GM19240 (cell line): ENCODE measurements around the gene THTPA.

Experiments used
- DNase-seq: peaks from one replicate; pipeline ENCODE4 v3.0.0; 2011; ENCODE audit warnings: low spot score; ENCODE audit not compliant: insufficient read length

The THTPA gene

GRCh38 chr14:23555882-23556699 lies at the start of gene THTPA:
Gene THTPA (plus strand): TSS chr14:23556271. CDS start chr14:23556758, 487 bp downstream.
- DNase-seq = peak; percentile 88

DNA sequence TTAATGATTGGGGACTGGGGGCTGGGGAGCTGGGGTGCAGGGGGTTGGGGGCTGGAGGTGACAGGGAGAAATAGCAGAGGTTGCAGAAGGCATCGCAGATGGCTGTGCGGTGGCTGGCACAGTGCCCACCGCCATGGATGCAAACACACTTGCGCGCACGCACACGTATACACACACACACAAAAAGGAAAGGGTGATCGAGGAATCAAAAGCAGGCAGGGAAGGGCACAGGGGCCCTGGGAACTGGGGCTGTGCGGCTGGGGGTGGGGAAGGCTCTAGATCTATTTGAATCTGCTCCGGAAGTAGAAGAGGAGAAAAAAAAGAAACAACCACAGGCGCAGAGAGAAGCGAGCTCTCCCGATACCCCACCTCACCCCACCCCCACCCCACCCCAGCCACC lies 43.9 kb upstream of the THTPA start:
- DNase-seq = no peak

GRCh38 chr14:23513005-23513817 lies 42.9 kb upstream of the THTPA start:
- DNase-seq = no peak

DNA sequence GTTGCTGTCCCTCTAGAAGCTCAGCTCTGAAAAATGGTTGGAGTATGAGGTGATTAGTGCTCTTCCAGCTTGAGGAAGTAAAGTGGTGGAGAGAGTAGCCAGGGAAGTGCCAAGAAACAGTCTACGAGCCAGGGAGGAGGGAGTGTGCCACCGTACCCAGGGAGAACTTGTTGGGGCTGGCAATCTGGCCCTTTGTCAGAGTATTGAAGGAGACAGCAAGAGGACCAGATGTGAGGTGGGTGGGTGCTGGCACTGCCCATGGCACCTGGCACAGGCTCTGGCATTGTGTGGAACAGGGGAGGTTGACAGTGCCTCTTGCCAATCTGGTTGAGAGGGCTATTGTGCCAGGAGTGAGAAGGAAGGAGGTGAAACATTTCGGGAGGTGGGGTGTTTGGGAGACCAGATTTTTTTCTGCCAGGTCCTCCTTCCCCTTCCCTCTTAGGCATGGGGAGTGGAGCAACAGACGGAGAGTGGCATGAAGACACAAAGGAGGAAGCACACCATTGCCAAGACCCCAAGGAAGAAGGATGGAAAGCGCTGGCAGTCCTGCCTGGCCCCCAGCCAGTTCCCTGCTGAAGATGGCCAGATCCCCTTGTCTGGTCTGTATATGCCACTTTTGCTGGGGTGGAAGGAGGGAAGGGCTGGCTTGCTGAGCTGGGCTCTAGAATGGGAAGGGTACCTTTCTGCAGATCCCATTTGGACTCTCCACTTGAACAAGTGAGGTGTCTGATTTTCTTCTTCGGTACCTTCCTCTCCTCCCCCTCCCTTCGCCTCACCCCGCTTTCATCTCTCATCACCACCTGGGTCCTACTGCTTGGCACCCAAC lies 42.0 kb upstream of the THTPA start:
- DNase-seq = no peak

DNA sequence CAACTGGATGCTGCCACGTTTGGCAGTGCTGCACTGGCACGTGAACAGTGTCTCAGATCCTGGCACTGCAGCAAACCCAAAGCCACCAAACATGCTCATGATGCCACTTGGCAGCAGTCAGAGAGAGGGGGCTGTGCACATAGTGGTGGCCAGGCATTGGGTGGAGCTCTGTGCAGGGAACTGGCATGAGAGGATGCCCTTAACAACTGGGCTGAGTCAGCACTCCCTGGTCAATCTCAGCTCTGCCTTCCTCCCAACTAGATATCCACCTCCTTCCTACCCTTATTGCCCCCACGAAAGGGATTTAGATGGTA lies 41.5 kb upstream of the THTPA start:
- no peak for DNase-seq

DNA sequence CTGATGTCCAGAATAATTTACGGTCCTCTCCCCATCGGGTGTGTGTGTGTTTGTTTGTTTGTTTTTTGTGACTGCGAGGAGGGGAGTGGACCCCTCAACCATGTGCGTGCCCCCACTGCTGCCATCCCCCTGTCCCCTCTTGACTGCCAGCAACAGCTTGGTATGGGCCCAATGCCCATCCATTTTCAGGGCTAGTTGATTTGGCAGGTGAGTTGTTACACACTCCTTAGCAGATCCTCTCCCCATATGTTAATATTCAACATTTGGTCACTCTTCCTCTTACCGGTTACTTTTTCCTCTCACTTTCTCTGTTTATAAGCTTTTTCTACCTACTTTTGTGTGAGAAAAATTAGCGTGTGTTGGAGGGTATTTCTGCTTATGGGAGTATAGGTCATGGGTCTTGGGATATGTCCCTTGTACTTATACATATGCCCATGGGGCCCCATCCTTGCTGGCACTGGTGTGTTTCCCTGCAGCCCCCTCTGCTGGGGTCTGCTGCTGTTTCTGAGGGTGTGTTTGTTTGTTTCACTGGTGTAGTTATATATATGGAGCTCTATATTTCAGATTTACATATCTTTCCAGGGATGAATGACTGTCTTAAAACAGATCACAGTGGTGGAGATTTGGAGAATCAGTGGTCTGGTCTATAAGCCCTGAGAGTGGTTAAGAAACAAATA lies 38.3 kb upstream of the THTPA start:
- no peak for DNase-seq

DNA sequence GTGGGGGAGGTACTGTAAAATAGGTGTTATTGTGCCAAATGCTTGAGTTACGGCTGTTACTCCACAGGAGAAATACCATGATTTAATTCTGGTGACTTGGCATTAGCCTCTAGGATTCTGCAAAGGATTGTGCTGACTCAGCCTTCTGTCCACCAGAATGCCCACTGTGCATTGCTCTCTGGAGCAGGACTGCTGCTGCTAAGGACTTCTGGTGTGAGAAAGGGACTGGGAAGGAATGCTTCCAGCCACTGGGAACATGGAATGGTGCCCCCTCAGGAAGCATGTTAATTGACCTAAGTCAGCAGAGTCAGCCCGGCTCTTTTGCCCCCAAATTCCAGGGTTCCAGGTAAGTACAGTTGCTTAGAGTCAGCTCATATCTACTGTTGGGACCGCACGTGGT lies 37.4 kb upstream of the THTPA start:
- DNase-seq = no peak

GRCh38 chr14:23520899-23521533 lies 35.1 kb upstream of the THTPA start:
- no peak for DNase-seq

DNA sequence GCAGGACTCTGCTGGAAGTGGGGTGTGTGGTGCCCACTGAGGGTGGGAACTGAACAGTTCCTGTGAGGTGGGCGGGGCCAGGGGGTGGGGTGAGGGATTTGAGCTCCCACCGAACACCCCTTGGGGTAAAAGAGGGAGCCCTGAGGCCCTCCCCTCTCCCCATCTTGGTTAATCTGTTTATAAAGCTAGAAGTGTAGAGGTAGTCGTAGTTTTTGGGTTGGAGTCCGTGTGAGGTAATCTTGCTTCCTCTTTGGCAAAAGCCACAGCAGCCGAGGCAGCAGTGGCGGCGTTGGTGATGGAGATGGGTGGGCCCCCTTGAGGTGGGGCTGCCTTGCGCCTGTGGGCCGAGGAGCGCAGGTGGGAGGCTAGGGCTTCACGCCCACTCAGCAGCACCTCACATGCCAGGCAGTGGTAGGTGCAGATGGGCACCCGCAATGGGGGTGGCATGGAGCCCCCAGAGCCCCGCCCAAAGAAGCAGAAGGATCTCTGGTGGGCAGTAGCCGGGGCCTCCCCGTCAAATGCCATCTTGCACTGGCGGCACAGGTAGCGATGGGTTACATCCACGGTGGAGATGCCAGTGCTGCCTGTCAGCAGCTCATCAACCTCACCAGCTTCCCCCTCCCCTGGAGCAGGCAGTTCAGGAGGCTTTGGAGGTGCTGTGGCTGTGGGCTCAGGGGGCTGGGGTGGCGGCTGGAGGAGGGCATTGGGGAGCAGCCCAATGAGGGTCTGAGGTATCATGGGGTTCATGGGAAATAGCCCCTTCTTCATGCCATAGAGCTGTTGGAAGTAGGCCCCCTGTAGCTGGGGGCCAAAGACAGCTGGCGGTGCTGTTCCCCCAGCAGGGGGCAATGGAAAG lies 34.1 kb upstream of the THTPA start:
- no peak for DNase-seq

- DNase-seq = no peak
Measured at GRCh38 chr14:23522643-23523198, 33.4 kb upstream of the THTPA start.

DNA sequence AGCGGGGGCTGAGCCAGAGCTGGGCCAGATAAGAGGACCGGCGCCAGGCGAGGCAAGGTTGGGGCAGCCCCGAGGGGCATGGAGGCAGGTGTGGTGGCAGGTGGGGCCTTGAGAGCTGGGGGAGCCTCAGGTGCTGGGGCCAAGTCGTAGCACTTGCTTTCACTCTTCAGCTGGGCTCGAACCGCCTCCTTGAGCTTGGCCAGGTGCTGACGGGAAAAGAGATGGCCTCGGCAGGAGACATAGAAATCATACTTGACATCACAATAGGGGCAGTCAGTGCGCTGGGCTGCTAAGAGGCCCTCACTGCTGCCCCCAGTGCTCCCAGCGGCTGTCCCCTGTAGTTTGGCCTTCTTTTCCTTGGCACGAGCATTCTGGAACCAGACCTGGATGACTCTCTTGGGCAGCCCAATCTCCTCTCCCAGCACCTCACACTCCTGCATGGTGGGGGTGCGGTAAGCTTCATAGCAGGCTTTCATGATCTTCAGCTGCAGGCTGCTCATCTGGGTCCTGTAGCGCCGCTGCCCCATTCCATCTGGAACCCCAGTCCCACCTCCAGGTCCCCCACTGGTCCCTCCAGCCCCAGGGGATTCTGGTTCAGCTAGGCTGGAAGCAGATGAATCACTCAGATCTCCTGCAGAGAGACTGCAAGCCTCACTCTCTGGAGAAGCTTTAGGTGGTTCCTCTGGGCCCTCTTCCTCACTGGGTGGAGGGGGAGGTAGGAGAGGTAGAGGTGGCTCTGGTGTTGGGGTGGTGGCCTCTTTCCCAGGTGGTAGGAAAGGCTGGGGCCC lies 32.6 kb upstream of the THTPA start:
- no peak for DNase-seq

GRCh38 chr14:23524954-23525353 lies 31.1 kb upstream of the THTPA start:
- no peak for DNase-seq

GRCh38 chr14:23525611-23526010 lies 30.5 kb upstream of the THTPA start:
- DNase-seq = no peak

DNA sequence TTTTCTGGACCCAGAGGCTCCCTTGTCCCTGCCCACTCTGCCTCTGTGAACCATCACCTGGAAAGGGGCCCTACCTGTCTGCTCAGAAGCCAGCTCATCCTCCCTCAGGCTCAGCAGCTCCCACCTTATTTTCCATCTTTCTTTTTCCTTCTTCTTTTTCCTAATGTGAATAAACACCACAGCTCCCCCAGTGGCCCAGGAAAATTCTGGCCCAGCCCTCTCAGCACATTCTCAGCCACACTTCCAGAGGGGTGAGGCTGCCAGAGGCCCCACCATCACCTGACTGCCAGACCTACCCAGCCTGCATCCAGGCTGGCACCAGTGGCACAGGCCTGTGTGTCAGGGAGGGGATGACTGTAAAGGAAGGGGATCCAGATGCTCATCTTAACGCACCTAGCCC lies 27.5 kb upstream of the THTPA start:
- DNase-seq = no peak

DNA sequence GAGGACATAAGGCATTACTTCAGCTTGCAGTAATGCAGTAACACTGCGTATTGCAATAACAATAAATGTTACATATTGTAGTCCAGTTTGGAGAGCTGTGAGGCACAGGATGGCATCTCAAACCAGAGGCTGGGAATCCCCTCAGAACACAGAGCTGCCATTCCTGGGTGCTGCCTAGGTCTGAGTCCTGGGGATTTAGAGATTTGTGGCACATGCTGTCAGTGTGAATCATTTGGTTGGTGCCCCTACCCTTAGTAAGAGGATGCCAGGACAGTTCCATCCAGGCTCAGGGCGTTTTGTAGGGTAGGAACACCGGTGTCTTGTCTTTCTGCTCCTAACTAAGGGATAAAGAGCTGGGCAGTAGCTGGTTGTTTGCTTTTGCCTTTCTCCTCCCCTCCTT lies 27.1 kb upstream of the THTPA start:
- no peak for DNase-seq

DNA sequence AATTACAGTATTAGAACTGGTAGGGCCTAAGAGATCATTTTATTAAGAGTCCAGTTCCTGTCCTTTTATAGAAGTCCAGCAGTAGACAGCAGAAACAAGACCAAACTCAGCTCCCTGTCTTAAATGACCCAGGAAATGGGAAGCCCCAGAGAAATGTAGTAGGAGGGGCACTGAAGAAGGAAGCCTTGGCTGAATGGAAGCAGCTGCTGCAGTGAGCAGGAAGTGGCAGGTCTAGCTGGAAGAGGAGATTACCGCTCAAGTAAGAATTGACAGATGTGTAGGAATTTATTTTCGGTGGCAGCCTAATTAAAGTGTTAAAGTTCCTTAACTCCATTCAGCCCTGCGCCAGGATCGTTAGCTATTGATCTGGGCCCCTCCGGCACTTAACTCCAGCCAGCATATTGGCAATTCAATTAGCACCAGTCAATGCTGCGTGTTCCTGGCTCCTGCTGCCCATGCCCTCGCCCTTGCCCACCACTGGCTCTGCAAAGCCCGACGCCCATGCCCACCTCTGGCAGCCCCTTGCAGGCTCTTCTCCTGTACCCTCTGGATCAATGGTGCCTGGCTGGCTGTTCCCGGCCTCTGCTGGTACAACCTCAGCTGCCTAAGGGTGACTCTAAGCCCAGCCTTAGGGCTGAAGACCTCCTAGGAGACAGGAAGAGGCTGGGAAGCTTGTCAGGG lies 25.6 kb upstream of the THTPA start:
- DNase-seq = no peak

- no peak for DNase-seq
Measured at GRCh38 chr14:23531391-23531790, 24.7 kb upstream of the THTPA start.

GRCh38 chr14:23532658-23533057 lies 23.4 kb upstream of the THTPA start:
- no peak for DNase-seq
